Parathyroid adenoma (tissue), 2 donors: Measurements from ENCODE around the gene DCT.

ENCODE experiments used
- H2AFZ ChIP-seq: fragments of 300-600 bp; sonication (generic); one replicate; pipeline ENCODE4 v1.7.0; 2017; ENCODE audit warnings: antibody characterized with exemption, mild to moderate bottlenecking
- H3K27ac ChIP-seq: fragments of 300-600 bp; sonication (generic); one replicate; pipeline ENCODE4 v1.7.0; 2017
- H3K27me3 ChIP-seq: fragments of 300-600 bp; sonication (generic); one replicate; pipeline ENCODE4 v1.7.0; 2017; ENCODE audit warnings: low read length; ENCODE audit not compliant: control insufficient read depth, insufficient read depth
- H3K36me3 ChIP-seq: fragments of 300-600 bp; sonication (generic); one replicate; pipeline ENCODE4 v1.7.0; 2017; ENCODE audit warnings: low read length; ENCODE audit not compliant: control insufficient read depth, insufficient read depth
- H3K4me1 ChIP-seq: fragments of 300-600 bp; sonication (generic); one replicate; pipeline ENCODE4 v1.7.0; 2017; ENCODE audit warnings: control low read depth
- H3K4me2 ChIP-seq: fragments of 300-600 bp; sonication (generic); one replicate; pipeline ENCODE4 v1.7.0; 2017; ENCODE audit warnings: low read length
- H3K4me3 ChIP-seq: fragments of 300-600 bp; sonication (generic); one replicate; pipeline ENCODE4 v1.7.0; 2017; ENCODE audit warnings: low read depth, low read length
- H3K79me2 ChIP-seq: fragments of 300-600 bp; sonication (generic); one replicate; pipeline ENCODE4 v1.7.0; 2017; ENCODE audit warnings: control low read depth
- H3K9ac ChIP-seq: fragments of 300-600 bp; sonication (generic); one replicate; pipeline ENCODE4 v1.7.0; 2017; ENCODE audit warnings: mild to moderate bottlenecking
- H3K9me3 ChIP-seq: fragments of 300-600 bp; sonication (generic); one replicate; pipeline ENCODE4 v1.7.0; 2017; ENCODE audit warnings: low read length; ENCODE audit not compliant: control insufficient read depth
- TF ChIP-seq, protein P1 (sequence below): fragments of 300-600 bp; sonication (generic); IDR thresholded peaks from one replicate; pipeline ENCODE4 v1.7.0; 2017; ENCODE audit warnings: antibody characterized with exemption, mild to moderate bottlenecking
- donor health status: primary hyperparathyroidism.

DCT gene

DNA sequence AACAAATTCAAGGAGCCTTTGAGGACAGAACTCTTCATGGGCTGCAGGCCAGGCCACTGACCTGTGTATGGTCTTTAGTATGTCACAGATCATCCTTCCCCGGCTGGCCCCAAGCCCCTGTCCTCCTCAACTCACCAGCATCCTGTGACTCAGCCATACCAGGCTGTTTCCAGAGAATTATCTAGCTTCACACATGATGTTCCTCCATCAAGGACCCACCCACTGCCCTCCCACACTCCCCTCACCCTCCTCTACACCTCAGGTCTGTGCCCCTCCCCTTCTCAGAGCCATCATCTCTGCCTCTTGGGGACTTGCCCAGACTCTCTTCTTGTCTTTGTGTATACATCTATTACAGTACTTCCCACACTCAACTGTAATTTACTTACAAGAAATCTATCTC, 14.7 kb downstream of the DCT start:
- no peaks in the 10 kb centered on the region for H3K79me2 ChIP-seq
- H3K36me3 ChIP-seq: no peaks in the 10 kb centered on the region
- no peak overlapping the region for H3K4me3 ChIP-seq
- no peak overlapping the region for H2AFZ ChIP-seq
- no peak overlapping the region for H3K27ac ChIP-seq
- H3K9me3 ChIP-seq: no peaks in the 10 kb centered on the region
- no peaks in the 10 kb centered on the region for H3K4me1 ChIP-seq
- H3K27me3 ChIP-seq: no peaks in the 10 kb centered on the region
- no peak overlapping the region for H3K9ac ChIP-seq
- no peak overlapping the region for H3K4me2 ChIP-seq
- TF ChIP-seq, protein P1, sequence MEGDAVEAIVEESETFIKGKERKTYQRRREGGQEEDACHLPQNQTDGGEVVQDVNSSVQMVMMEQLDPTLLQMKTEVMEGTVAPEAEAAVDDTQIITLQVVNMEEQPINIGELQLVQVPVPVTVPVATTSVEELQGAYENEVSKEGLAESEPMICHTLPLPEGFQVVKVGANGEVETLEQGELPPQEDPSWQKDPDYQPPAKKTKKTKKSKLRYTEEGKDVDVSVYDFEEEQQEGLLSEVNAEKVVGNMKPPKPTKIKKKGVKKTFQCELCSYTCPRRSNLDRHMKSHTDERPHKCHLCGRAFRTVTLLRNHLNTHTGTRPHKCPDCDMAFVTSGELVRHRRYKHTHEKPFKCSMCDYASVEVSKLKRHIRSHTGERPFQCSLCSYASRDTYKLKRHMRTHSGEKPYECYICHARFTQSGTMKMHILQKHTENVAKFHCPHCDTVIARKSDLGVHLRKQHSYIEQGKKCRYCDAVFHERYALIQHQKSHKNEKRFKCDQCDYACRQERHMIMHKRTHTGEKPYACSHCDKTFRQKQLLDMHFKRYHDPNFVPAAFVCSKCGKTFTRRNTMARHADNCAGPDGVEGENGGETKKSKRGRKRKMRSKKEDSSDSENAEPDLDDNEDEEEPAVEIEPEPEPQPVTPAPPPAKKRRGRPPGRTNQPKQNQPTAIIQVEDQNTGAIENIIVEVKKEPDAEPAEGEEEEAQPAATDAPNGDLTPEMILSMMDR: no peak

DNA sequence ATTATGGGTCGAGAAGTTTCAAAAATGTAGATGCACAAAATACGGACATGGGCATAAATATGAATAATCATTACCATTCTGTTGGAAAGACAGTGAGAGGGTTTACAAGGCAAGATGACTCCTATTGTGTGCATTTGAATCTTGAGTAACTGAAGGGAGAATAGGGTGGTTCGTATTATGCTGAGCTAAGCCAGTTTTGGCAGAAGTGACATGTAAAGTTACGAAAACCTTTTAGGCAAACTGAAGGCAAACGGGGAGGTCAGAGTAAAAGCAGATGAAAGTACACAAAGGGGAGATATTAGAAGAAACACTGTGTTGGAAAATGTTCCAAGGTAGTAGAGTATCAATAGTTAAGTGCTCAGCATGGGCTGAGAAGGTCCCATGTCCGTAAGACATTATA, 16.8 kb downstream of the DCT start:
- Histone ChIP-seq H3K9me3 (no peaks in the 10 kb centered on the region), H2AFZ (no peak overlapping the region), H3K9ac (no peak overlapping the region), H3K4me2 (no peak overlapping the region), H3K4me1 (no peaks in the 10 kb centered on the region), H3K79me2 (no peaks in the 10 kb centered on the region), H3K27ac (no peak overlapping the region), H3K4me3 (no peak overlapping the region), H3K36me3 (no peaks in the 10 kb centered on the region), H3K27me3 (no peaks in the 10 kb centered on the region)
- TF ChIP-seq, protein P1: no peak

GRCh38 chr13:94459116-94459515, 20.4 kb downstream of the DCT start:
- H3K79me2 ChIP-seq: no peaks in the 10 kb centered on the region
- H3K9ac ChIP-seq: no peak overlapping the region
- no peak overlapping the region for H2AFZ ChIP-seq
- no peak overlapping the region for H3K4me2 ChIP-seq
- no peak overlapping the region for H3K27ac ChIP-seq
- no peaks in the 10 kb centered on the region for H3K36me3 ChIP-seq
- H3K9me3 ChIP-seq: no peaks in the 10 kb centered on the region
- no peaks in the 10 kb centered on the region for H3K27me3 ChIP-seq
- no peaks in the 10 kb centered on the region for H3K4me1 ChIP-seq
- TF ChIP-seq, protein P1: no peak
- H3K4me3 ChIP-seq: no peak overlapping the region

GRCh38 chr13:94455414-94455813, 24.1 kb downstream of the DCT start:
- no peak overlapping the region for H3K4me3 ChIP-seq
- TF ChIP-seq, protein P1: no peak
- H3K27me3 ChIP-seq: no peaks in the 10 kb centered on the region
- H3K4me2 ChIP-seq: no peak overlapping the region
- no peak overlapping the region for H3K27ac ChIP-seq
- no peaks in the 10 kb centered on the region for H3K36me3 ChIP-seq
- H2AFZ ChIP-seq: no peak overlapping the region
- no peaks in the 10 kb centered on the region for H3K4me1 ChIP-seq
- H3K79me2 ChIP-seq: no peaks in the 10 kb centered on the region
- no peaks in the 10 kb centered on the region for H3K9me3 ChIP-seq
- H3K9ac ChIP-seq: no peak overlapping the region

- no peak overlapping the region for H3K4me3 ChIP-seq
- no peaks in the 10 kb centered on the region for H3K9me3 ChIP-seq
- no peaks in the 10 kb centered on the region for H3K79me2 ChIP-seq
- no peak overlapping the region for H3K27ac ChIP-seq
- H3K9ac ChIP-seq: no peak overlapping the region
- TF ChIP-seq, protein P1: no peak
- no peaks in the 10 kb centered on the region for H3K36me3 ChIP-seq
- H3K4me2 ChIP-seq: no peak overlapping the region
- H3K4me1 ChIP-seq: no peaks in the 10 kb centered on the region
- no peaks in the 10 kb centered on the region for H3K27me3 ChIP-seq
- H2AFZ ChIP-seq: no peak overlapping the region
Measured at GRCh38 chr13:94454906-94455305, 24.6 kb downstream of the DCT start.
